HG02885 (cell line): ENCODE results near the gene ASTN2.

Experiments
- ATAC-seq: cut with Tn5 transposase; IDR thresholded peaks from one replicate; pipeline ENCODE4 v1.9.1; 2021; ENCODE audit warnings: mild to moderate bottlenecking; ENCODE audit not compliant: unreplicated experiment, poor library complexity

ASTN2 gene

GRCh38 chr9:116674210-116674980 is 740.5 kb downstream of the ASTN2 start:
- ATAC-seq, result no peak

- ATAC-seq, result no peak
Observed at GRCh38 chr9:116673375-116673774, 741.5 kb downstream of the ASTN2 start.

GRCh38 chr9:116671605-116672004 is 743.3 kb downstream of the ASTN2 start:
- ATAC-seq, result no peak

GRCh38 chr9:116668970-116669695 is 745.7 kb downstream of the ASTN2 start:
- ATAC-seq, result no peak

GRCh38 chr9:116663581-116663980 is 751.3 kb downstream of the ASTN2 start:
- no peak for ATAC-seq

GRCh38 chr9:116662646-116663310 is 752.1 kb downstream of the ASTN2 start:
- ATAC-seq, result no peak

GRCh38 chr9:116661037-116661954 is 753.6 kb downstream of the ASTN2 start:
- peak; percentile 89 for ATAC-seq

- no peak for ATAC-seq
Observed at GRCh38 chr9:116658265-116658664, 756.6 kb downstream of the ASTN2 start.

GRCh38 chr9:116656977-116657376 is 757.9 kb downstream of the ASTN2 start:
- ATAC-seq, result no peak

- no peak for ATAC-seq
Observed at GRCh38 chr9:116656501-116656971, 758.3 kb downstream of the ASTN2 start.

- ATAC-seq, result no peak
Observed at GRCh38 chr9:116654059-116654355, 760.9 kb downstream of the ASTN2 start.

- no peak for ATAC-seq
Observed at GRCh38 chr9:116653348-116654058, 761.4 kb downstream of the ASTN2 start.

GRCh38 chr9:116647515-116647809 is 767.4 kb downstream of the ASTN2 start:
- ATAC-seq, result peak; percentile 14

GRCh38 chr9:116646661-116647514 is 768.0 kb downstream of the ASTN2 start:
- peak; percentile 62 for ATAC-seq

GRCh38 chr9:116644091-116644688 is 770.7 kb downstream of the ASTN2 start:
- ATAC-seq, result no peak

GRCh38 chr9:116643691-116644090 is 771.2 kb downstream of the ASTN2 start:
- ATAC-seq, result no peak

GRCh38 chr9:116641292-116642059 is 773.4 kb downstream of the ASTN2 start:
- no peak for ATAC-seq

GRCh38 chr9:116639251-116639741 is 775.6 kb downstream of the ASTN2 start:
- no peak for ATAC-seq
